MCF 10A (cell line): ENCODE measurements around the gene INTS3. TPM values are rescaled to one million over a fixed set of nuclear protein-coding genes. Genes with fewer than 3 reads are reported as not detected.

Experiments
- BruUV-seq: library from RNA; stranded (reverse); fragments of 400-500 nt; replicated peaks from 2 replicates; lab custom pipeline; 2021; lab: Mats Ljungman, UMichigan
- CTCF ChIA-PET: fragments of 300-600 bp; sonication (Branson Sonifier 250); formaldehyde crosslinking; extraction: SDS; loops from one replicate; lab custom pipeline; 2021; ENCODE audit warnings: antibody characterized with exemption, inconsistent platforms; lab: Yijun Ruan, JAX
- POLR2A ChIA-PET: fragments of 300-600, 350-650 bp; sonication (Branson Sonifier 250); formaldehyde crosslinking; extraction: SDS; loops from one replicate; lab custom pipeline; 2020; ENCODE audit warnings: antibody characterized with exemption, inconsistent platforms; lab: Yijun Ruan, JAX
- DNase-seq: peaks from one replicate; pipeline ENCODE4 v3.0.0-alpha.2; 2018; ENCODE audit not compliant: unreplicated experiment
- H3K27ac Mint-ChIP-seq: one replicate; pipeline ENCODE4 v1.8.0; 2022; ENCODE audit warnings: mild to moderate bottlenecking, low read depth, mixed read lengths; ENCODE audit not compliant: unreplicated experiment
- H3K27me3 Mint-ChIP-seq: one replicate; pipeline ENCODE4 v1.8.0; 2022; ENCODE audit warnings: mixed read lengths; ENCODE audit not compliant: insufficient read depth, unreplicated experiment
- H3K36me3 Mint-ChIP-seq: one replicate; pipeline ENCODE4 v1.8.0; 2022; ENCODE audit warnings: mild to moderate bottlenecking, moderate library complexity, mixed read lengths; ENCODE audit not compliant: insufficient read depth, unreplicated experiment
- H3K4me1 Mint-ChIP-seq: one replicate; pipeline ENCODE4 v1.8.0; 2022; ENCODE audit warnings: mixed read lengths; ENCODE audit not compliant: insufficient read depth, unreplicated experiment
- H3K4me3 Mint-ChIP-seq: one replicate; pipeline ENCODE4 v1.8.0; 2022; ENCODE audit warnings: mild to moderate bottlenecking, moderate library complexity, mixed read lengths; ENCODE audit not compliant: unreplicated experiment
- H3K9me3 Mint-ChIP-seq: one replicate; pipeline ENCODE4 v1.8.0; 2022; ENCODE audit warnings: mixed read lengths; ENCODE audit not compliant: unreplicated experiment
- intact Hi-C: fragments of 100-400 bp; cut with micrococcal nuclease; formaldehyde crosslinking; loops from 2 replicates; pipeline ENCODE4 v1.14.1; 2022
- total RNA-seq: library from RNA; stranded (reverse); gene quantifications from 2 replicates; pipeline ENCODE4 v1.2.3, GENCODE V29; 2022
- TF ChIP-seq, protein P1 (sequence below): fragments of 200-600 bp; IDR thresholded peaks from one replicate; pipeline ENCODE4 v1.8.0; 2022; ENCODE audit warnings: antibody characterized with exemption, mild to moderate bottlenecking; ENCODE audit not compliant: unreplicated experiment

Gene INTS3
- total RNA-seq, 1 experiment from 2014 or later = 68.7 TPM

GRCh38 chr1:153801786-153802697, 74.2 kb downstream of the INTS3 start:
- TF ChIP-seq, protein P1, sequence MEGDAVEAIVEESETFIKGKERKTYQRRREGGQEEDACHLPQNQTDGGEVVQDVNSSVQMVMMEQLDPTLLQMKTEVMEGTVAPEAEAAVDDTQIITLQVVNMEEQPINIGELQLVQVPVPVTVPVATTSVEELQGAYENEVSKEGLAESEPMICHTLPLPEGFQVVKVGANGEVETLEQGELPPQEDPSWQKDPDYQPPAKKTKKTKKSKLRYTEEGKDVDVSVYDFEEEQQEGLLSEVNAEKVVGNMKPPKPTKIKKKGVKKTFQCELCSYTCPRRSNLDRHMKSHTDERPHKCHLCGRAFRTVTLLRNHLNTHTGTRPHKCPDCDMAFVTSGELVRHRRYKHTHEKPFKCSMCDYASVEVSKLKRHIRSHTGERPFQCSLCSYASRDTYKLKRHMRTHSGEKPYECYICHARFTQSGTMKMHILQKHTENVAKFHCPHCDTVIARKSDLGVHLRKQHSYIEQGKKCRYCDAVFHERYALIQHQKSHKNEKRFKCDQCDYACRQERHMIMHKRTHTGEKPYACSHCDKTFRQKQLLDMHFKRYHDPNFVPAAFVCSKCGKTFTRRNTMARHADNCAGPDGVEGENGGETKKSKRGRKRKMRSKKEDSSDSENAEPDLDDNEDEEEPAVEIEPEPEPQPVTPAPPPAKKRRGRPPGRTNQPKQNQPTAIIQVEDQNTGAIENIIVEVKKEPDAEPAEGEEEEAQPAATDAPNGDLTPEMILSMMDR = no peak
- intact Hi-C loops = no loop called here
- no peak for DNase-seq
- BruUV-seq = no TSS peak
- H3K4me3 Mint-ChIP-seq = no peak overlapping the region
- H3K4me1 Mint-ChIP-seq = peaks cover 31% of the 10 kb centered on the region
- ChIA-PET POLR2A (interaction anchor here (0.7 to 2.1 kb wide), 7 partner anchors 120 to 188 kb away, joined by 3 to 6 read pairs (median 5); partner anchors contain the start of genes CREB3L4, DENND4B, JTB and RAB13), CTCF (interaction anchor here (0.5 to 3.4 kb wide), 15 partner anchors 9 to 296 kb away, joined by 3 to 22 read pairs (median 3); partner anchors contain the start of genes CREB3L4, DENND4B and RAB13)
- H3K27me3 Mint-ChIP-seq = no peaks in the 10 kb centered on the region
- H3K36me3 Mint-ChIP-seq = peaks cover 23% of the 10 kb centered on the region
- no peaks in the 10 kb centered on the region for H3K9me3 Mint-ChIP-seq
- no peak overlapping the region for H3K27ac Mint-ChIP-seq

DNA sequence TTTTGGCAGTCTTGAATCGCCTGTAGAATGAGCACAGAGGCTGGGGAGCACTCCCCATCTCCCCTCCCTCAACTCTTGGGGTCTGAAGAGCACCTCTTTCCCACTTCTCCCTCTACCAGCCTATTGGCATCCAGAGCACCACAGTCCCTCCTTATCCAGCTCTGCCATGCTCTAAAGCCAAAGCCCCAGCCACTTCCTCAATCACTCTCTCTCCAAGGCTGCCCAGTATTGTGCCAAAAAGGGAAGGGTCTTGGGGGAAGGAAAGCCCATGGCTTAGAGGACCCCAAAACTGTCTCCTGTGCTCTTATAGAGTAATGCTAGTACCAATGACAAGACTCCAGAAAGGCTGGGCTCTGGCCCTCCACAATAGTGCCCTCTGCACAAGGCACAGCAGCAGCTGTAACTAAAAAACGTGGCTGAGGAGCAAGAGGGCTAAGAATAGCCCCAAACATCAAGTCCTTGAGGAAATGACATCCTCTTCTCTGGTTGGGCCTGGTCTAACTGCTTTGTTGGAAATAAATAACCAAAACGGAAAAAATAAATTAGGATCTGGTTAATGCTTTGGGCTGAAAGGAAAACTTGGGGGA, 75.7 kb downstream of the INTS3 start:
- intact Hi-C loops = no loop called here
- Mint-ChIP-seq H3K4me3 (no peak overlapping the region), H3K27ac (peak overlapping the region; percentile 99), H3K9me3 (no peaks in the 10 kb centered on the region), H3K36me3 (peaks cover 27% of the 10 kb centered on the region), H3K4me1 (peaks cover 32% of the 10 kb centered on the region), H3K27me3 (no peaks in the 10 kb centered on the region)
- no peak for DNase-seq
- ChIA-PET CTCF (interaction anchor here (0.6 to 3.4 kb wide), 3 partner anchors 118 to 451 kb away, joined by 3 to 22 read pairs (median 9); partner anchors contain the start of gene RAB13), POLR2A (interaction anchor here (0.5 to 1.6 kb wide), 9 partner anchors 11 to 183 kb away, joined by 3 to 6 read pairs (median 3); partner anchors contain the start of genes CREB3L4, CRTC2, DENND4B and JTB)
- BruUV-seq = no TSS peak
- TF ChIP-seq, protein P1 = no peak

DNA sequence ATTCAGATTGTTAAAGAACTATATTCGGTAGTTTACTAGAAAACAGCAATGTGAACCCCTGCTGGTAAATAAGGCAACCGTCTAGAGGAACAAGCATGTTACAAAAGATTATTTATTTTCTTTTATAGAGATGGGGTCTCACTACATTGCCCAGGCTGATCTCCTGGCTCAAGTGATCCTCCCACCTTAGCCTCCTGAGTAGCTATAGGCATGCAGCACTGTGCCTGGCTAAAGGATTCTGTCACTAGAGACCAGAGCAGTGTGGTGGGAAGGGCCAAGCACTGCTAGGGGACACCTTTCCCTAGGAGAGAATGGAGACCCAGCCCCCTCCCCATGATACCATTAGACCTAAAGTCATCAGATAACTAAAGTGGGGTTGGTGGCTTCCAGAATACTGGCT, 76.3 kb downstream of the INTS3 start:
- ChIA-PET POLR2A (interaction anchor here (0.5 to 4.9 kb wide), 9 partner anchors 12 to 187 kb away, joined by 3 to 24 read pairs (median 4); partner anchors contain the start of genes CRTC2, GATAD2B, JTB and RPS27), CTCF (interaction anchor here (0.6 kb wide), 2 partner anchors 107 to 452 kb away, joined by 3 read pairs; no protein-coding TSS in a partner anchor)
- DNase-seq = no peak
- Mint-ChIP-seq H3K9me3 (no peaks in the 10 kb centered on the region), H3K4me1 (peaks cover 32% of the 10 kb centered on the region), H3K4me3 (no peak overlapping the region), H3K36me3 (peaks cover 32% of the 10 kb centered on the region), H3K27ac (peak overlapping the region; percentile 99), H3K27me3 (no peaks in the 10 kb centered on the region)
- intact Hi-C loops = no loop called here
- BruUV-seq = no TSS peak
- TF ChIP-seq, protein P1 = no peak
